H1 (cell line): ENCODE data around the gene MRTFB. TPM values are rescaled to one million over a fixed set of nuclear protein-coding genes. Genes with fewer than 3 reads are reported as not detected.

Source experiments
- CTCF ChIA-PET: fragments of 300-600 bp; sonication (Branson Sonifier 250); formaldehyde crosslinking; loops from one replicate; lab custom pipeline; 2021; ENCODE audit not compliant: partially characterized antibody; lab: Charles Lee
- POLR2A ChIA-PET: fragments of 300-600 bp; sonication (Branson Sonifier 250); formaldehyde crosslinking; loops from one replicate; lab custom pipeline; 2021; ENCODE audit warnings: inconsistent platforms; ENCODE audit not compliant: partially characterized antibody; lab: Charles Lee
- DNase-seq, 2 experiments: peaks; one replicate each; pipeline versions ENCODE4 v3.0.0 to v3.0.0-alpha.2; 2010 to 2022; ENCODE audit warnings: low spot score in 2 of 2, low read depth in 1 of 2, mixed read lengths in 1 of 2
- FAIRE-seq: peaks from 2 replicates; lab custom pipeline; 2011; peaks lifted over from hg19 to GRCh38; lab: Jason Lieb, UNC
- H2AFZ ChIP-seq: 2 replicates; pipeline ENCODE4 v1.8.1; 2012; ENCODE audit warnings: low read length, inconsistent platforms
- H2AK5ac ChIP-seq: 2 replicates; pipeline ENCODE4 v1.6.1; 2013; ENCODE audit warnings: low read depth, low read length
- H2BK120ac ChIP-seq: replicated peaks from 2 replicates; pipeline ENCODE3; 2013; ENCODE audit warnings: low read depth, low read length, inconsistent platforms
- H2BK12ac ChIP-seq: 2 replicates; pipeline ENCODE4 v1.6.1; 2013; ENCODE audit warnings: low read depth, low read length
- H2BK15ac ChIP-seq: 2 replicates; pipeline ENCODE4 v1.6.1; 2013; ENCODE audit warnings: low read length
- H2BK20ac ChIP-seq: 2 replicates; pipeline ENCODE4 v1.6.1; 2013; ENCODE audit warnings: low read length
- H2BK5ac ChIP-seq: 2 replicates; pipeline ENCODE4 v1.6.1; 2013; ENCODE audit warnings: low read depth, low read length
- H3K14ac ChIP-seq: 2 replicates; pipeline ENCODE4 v1.6.1; 2013; ENCODE audit warnings: inconsistent platforms; ENCODE audit not compliant: insufficient read length
- H3K18ac ChIP-seq: 2 replicates; pipeline ENCODE4 v1.6.1; 2013; ENCODE audit warnings: low read length; ENCODE audit errors: extremely low read depth
- H3K23ac ChIP-seq: 2 replicates; pipeline ENCODE4 v1.6.1; 2013; ENCODE audit warnings: inconsistent platforms; ENCODE audit not compliant: insufficient read length
- H3K23me2 ChIP-seq: 2 replicates; pipeline ENCODE4 v1.6.1; 2013; ENCODE audit warnings: low read depth, low read length
- H3K27ac ChIP-seq: 2 replicates; pipeline ENCODE4 v1.6.1; 2011; ENCODE audit warnings: low read depth, low read length, inconsistent platforms
- H3K27me3 ChIP-seq, 4 experiments: replicated peaks in 1 of 4; 1 replicate in 1 of 4; 2 replicates in 3 of 4; pipeline versions ENCODE4 v1.6.1 to v1.8.1; 2011 to 2013; ENCODE audit warnings: low read length in 3 of 4, mild to moderate bottlenecking in 3 of 4, inconsistent platforms in 2 of 4, mixed read lengths in 2 of 4, moderate library complexity in 1 of 4; ENCODE audit not compliant: control insufficient read depth in 3 of 4, insufficient read depth in 3 of 4; ENCODE audit errors: extremely low read depth in 1 of 4
- H3K36me3 ChIP-seq, 4 experiments: 2 replicates each; pipeline versions ENCODE4 v1.6.1 to v1.8.1; 2011 to 2013; ENCODE audit warnings: mild to moderate bottlenecking in 4 of 4, low read length in 3 of 4, moderate library complexity in 2 of 4, control low read depth in 1 of 4, inconsistent platforms in 1 of 4; ENCODE audit not compliant: insufficient read depth in 4 of 4, control insufficient read depth in 2 of 4
- H3K4ac ChIP-seq: replicated peaks from 2 replicates; pipeline ENCODE3; 2013; ENCODE audit warnings: low read length, low read depth, mixed read lengths, inconsistent platforms; ENCODE audit not compliant: insufficient read length
- H3K4me1 ChIP-seq, 4 experiments: replicated peaks in 1 of 4; 1 replicate in 1 of 4; 2 replicates in 3 of 4; pipeline versions ENCODE4 v1.6.1 to v1.8.1; 2011 to 2013; ENCODE audit warnings: low read length in 3 of 4, inconsistent platforms in 2 of 4, mixed read lengths in 1 of 4; ENCODE audit not compliant: insufficient read depth in 4 of 4, control insufficient read depth in 3 of 4
- H3K4me2 ChIP-seq, 2 experiments: 2 replicates each; pipeline versions ENCODE4 v1.6.1 to v1.8.1; 2011 to 2013; ENCODE audit warnings: low read depth in 2 of 2, low read length in 2 of 2, control low read depth in 1 of 2, inconsistent platforms in 1 of 2, mild to moderate bottlenecking in 1 of 2; ENCODE audit not compliant: insufficient read depth in 1 of 2
- H3K4me3 ChIP-seq, 4 experiments: fragments of 200-600, 300-600 bp in 1 of 4; sonication (generic), shearing (Covaris generic), sonication (Bioruptor Twin) in 1 of 4; 2 replicates each; pipeline versions ENCODE4 v1.5.1 to v1.8.1; 2011 to 2016; ENCODE audit warnings: low read length in 4 of 4, low read depth in 3 of 4, control low read depth in 2 of 4, inconsistent platforms in 2 of 4, mild to moderate bottlenecking in 2 of 4, mixed read lengths in 1 of 4, moderate library complexity in 1 of 4; ENCODE audit not compliant: insufficient read depth in 2 of 4; ENCODE audit errors: extremely low read depth in 1 of 4
- H3K56ac ChIP-seq: replicated peaks from 2 replicates; pipeline ENCODE3; 2013; ENCODE audit warnings: low read depth, mild to moderate bottlenecking, mixed read lengths, low read length, inconsistent platforms; ENCODE audit not compliant: insufficient read length
- H3K79me1 ChIP-seq: 2 replicates; pipeline ENCODE4 v1.6.1; 2013; ENCODE audit warnings: low read depth, low read length, control low read depth
- H3K79me2 ChIP-seq, 2 experiments: 2 replicates each; pipeline versions ENCODE4 v1.6.1 to v1.8.1; 2012 to 2013; ENCODE audit warnings: low read length in 2 of 2, mild to moderate bottlenecking in 2 of 2, inconsistent platforms in 1 of 2; ENCODE audit not compliant: insufficient read depth in 2 of 2, control insufficient read depth in 1 of 2
- H3K9ac ChIP-seq, 4 experiments: replicated peaks in 1 of 4; 1 replicate in 1 of 4; 2 replicates in 3 of 4; pipeline versions ENCODE4 v1.6.1 to v1.8.1; 2011 to 2013; ENCODE audit warnings: low read depth in 3 of 4, low read length in 3 of 4, control low read depth in 2 of 4, mild to moderate bottlenecking in 2 of 4, moderate library complexity in 2 of 4, inconsistent platforms in 1 of 4; ENCODE audit errors: extremely low read depth in 1 of 4
- H3K9me3 ChIP-seq, 2 experiments: 2 replicates each; pipeline versions ENCODE4 v1.6.1 to v1.8.1; 2012 to 2013; ENCODE audit warnings: mild to moderate bottlenecking in 2 of 2, moderate library complexity in 2 of 2, control low read depth in 1 of 2, inconsistent platforms in 1 of 2, low read depth in 1 of 2, low read length in 1 of 2, mixed read lengths in 1 of 2; ENCODE audit not compliant: insufficient read depth in 2 of 2
- H4K20me1 ChIP-seq, 2 experiments: replicated peaks in 1 of 2; 2 replicates each; pipeline versions ENCODE3 to v1.8.1; 2011 to 2013; ENCODE audit warnings: inconsistent platforms in 2 of 2, low read length in 2 of 2, mild to moderate bottlenecking in 1 of 2; ENCODE audit not compliant: insufficient read depth in 2 of 2, control insufficient read depth in 1 of 2
- H4K5ac ChIP-seq: 2 replicates; pipeline ENCODE4 v1.6.1; 2013; ENCODE audit warnings: low read length, low read depth, mixed read lengths, inconsistent platforms; ENCODE audit not compliant: insufficient read length
- H4K8ac ChIP-seq: 2 replicates; pipeline ENCODE4 v1.8.0; 2013; ENCODE audit warnings: mild to moderate bottlenecking, moderate library complexity, low read length, inconsistent platforms; ENCODE audit not compliant: insufficient read depth; ENCODE audit errors: extremely low read depth
- H4K91ac ChIP-seq: replicated peaks from 2 replicates; pipeline ENCODE3; 2013; ENCODE audit warnings: low read length, mixed read lengths, inconsistent platforms; ENCODE audit not compliant: insufficient read length
- HDAC2 ChIP-seq, 2 experiments: fragments of 300-600 bp in 1 of 2; sonication (generic) in 1 of 2; IDR thresholded peaks; 2 replicates each; pipeline ENCODE4 v1.6.1; 2011 to 2012; ENCODE audit warnings: low read depth in 2 of 2, low read length in 2 of 2, mild to moderate bottlenecking in 2 of 2, moderate library complexity in 2 of 2, borderline replicate concordance in 1 of 2, inconsistent platforms in 1 of 2
- WGBS, 2 experiments: shearing (Covaris generic) in 1 of 2; methylation state at CpG; one replicate each; pipeline versions ENCODE4 v1.1.6 to v1.1.7; 2013 to 2015; ENCODE audit warnings: low lambda C conversion rate in 2 of 2, mixed read lengths in 2 of 2, inconsistent platforms in 1 of 2, low coverage in 1 of 2, missing lambda C conversion rate in 1 of 2; ENCODE audit not compliant: insufficient replicate concordance in 2 of 2, insufficient coverage in 1 of 2, insufficient read length in 1 of 2; ENCODE audit errors: extremely low coverage in 1 of 2, missing lambda C conversion rate in 1 of 2; 5-methylcytosine and 5-hydroxymethylcytosine counted together
- polyA plus RNA-seq, 7 experiments: library from polyadenylated mRNA; depleted of rRNA in 3 of 7; stranded (reverse) in 5 of 7; unstranded in 2 of 7; fragments of >200 nt in 5 of 7; fragments of 200-250 nt in 2 of 7; gene quantifications; 1 replicate in 5 of 7; 2 replicates in 1 of 7; 4 replicates in 1 of 7; pipeline versions ENCODE4 v1.2.1 to v1.2.3, GENCODE V29; 2011 to 2013; ENCODE audit warnings: missing spikeins in 2 of 7, mixed read lengths in 2 of 7
- total RNA-seq: library from RNA; stranded (reverse); fragmentation: NEBNext Ultra II Directional; extraction: Animal tissue kit (Norgen Biotek cat#: 25700); gene quantifications from 2 replicates; pipeline ENCODE4 v1.2.1, GENCODE V29; 2021

MRTFB gene
- total and polyA plus RNA-seq, 2 of the 8 experiments (the other 6 are each of a cell fraction or from before 2014, with no cell fraction given), result 13.5 to 34.9 TPM

DNA sequence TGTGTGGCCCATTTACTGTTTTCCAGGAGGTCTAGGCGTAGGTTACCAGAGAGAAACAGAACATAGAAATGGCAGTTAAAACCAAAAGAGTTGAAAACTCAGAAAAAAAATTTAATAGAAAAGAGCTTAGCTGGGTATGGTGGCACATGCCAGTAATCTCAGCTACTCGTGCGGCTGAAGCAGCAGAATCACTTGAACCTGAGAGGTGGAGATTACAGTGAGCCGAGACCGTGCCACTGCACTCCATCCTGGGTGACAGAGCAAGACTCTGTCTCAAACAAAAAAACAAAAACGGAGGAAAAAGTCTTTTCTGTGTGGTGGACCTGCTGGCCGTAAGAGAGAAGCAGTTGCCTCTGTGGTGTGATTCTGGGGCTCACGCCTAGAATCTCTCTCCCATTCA, 35.8 kb downstream of the MRTFB start:
- ChIA-PET CTCF (interaction anchor here (0.6 to 1.2 kb wide), 3 partner anchors 79 to 248 kb away, joined by 3 to 4 read pairs (median 3); no protein-coding TSS in a partner anchor), POLR2A (interaction anchor here (0.6 kb wide), 1 partner anchor 113 kb away, joined by 3 read pairs; no protein-coding TSS in a partner anchor)
- Histone ChIP-seq H3K79me1 (peaks cover 15% of the 10 kb centered on the region), H3K56ac (no peak overlapping the region), H2BK15ac (no peak overlapping the region), H2AFZ (no peak overlapping the region), H2BK20ac (no peak overlapping the region), H3K9ac (no peak overlapping the region), H3K4me3 (no peak overlapping the region), H2BK120ac (no peak overlapping the region), H2BK12ac (no peak overlapping the region), H2AK5ac (no peak overlapping the region), H3K27me3 (no peaks in the 10 kb centered on the region), H3K79me2 (peaks cover 0 to 71% of the 10 kb centered on the region in 2 experiments; a peak in 3 of 4 replicates), H4K20me1 (peaks cover 4 to 16% of the 10 kb centered on the region in 2 experiments), H3K23ac (no peak overlapping the region), H3K4me2 (no peak overlapping the region), H3K27ac (no peak overlapping the region), H4K8ac (no peak overlapping the region), H4K5ac (no peak overlapping the region), H2BK5ac (no peak overlapping the region), H3K4me1 (peaks cover 0 to 12% (median 9%) of the 10 kb centered on the region in 4 experiments; a peak in 6 of 7 replicates), H3K18ac (no peak overlapping the region), H3K14ac (no peak overlapping the region), H3K36me3 (no peaks in the 10 kb centered on the region), H3K9me3 (no peaks in the 10 kb centered on the region), H3K23me2 (no peaks in the 10 kb centered on the region), H3K4ac (no peak overlapping the region), H4K91ac (no peak overlapping the region)
- 92% methylated on average over 8 of the region's 8 CpGs; no CpG with 5 or more reads in 1 of the 2 experiments for WGBS, 2 experiments
- FAIRE-seq, result no peak
- TF ChIP-seq HDAC2 (IDR thresholded peaks at IDR 0.05; ENCODE audit: borderline replicate concordance in 1 of 2, low read depth in 2 of 2, low read length in 2 of 2), result no peak
- DNase-seq, result no peak
